ENCODE data around the gene VAV3.

VAV3 gene

GRCh38 chr1:107687849-107688753 is 276.9 kb downstream of the VAV3 start:
- WGBS, 2 experiments (ENCODE audit: insufficient coverage in 2 of 2) = 93 to 95% methylated on average over 7 to 9 of the region's 9 CpGs
- H3K27ac ChIP-seq (ENCODE audit: low read depth, low read length, severe bottlenecking) = no peak overlapping the region
- no peak overlapping the region for H3K4me3 ChIP-seq (ENCODE audit: extremely low read depth, insufficient read depth, low read length, poor library complexity, severe bottlenecking)

GRCh38 chr1:107683683-107684082 is 281.3 kb downstream of the VAV3 start:
- Histone ChIP-seq H3K4me1 (ENCODE audit: control insufficient read depth, insufficient read depth, low read length, poor library complexity, severe bottlenecking) (peaks cover 7% of the 10 kb centered on the region), H3K27ac (ENCODE audit: low read depth, low read length, severe bottlenecking) (no peak overlapping the region), H3K36me3 (ENCODE audit: control insufficient read depth, insufficient read depth, low read length) (no peaks in the 10 kb centered on the region), H3K9me3 (ENCODE audit: control insufficient read depth, low read length) (no peaks in the 10 kb centered on the region), H3K4me3 (ENCODE audit: extremely low read depth, insufficient read depth, low read length, poor library complexity, severe bottlenecking) (no peak overlapping the region)
- no CpG with 5 or more reads among the region's 2 CpGs for WGBS, 2 experiments (ENCODE audit: insufficient coverage in 2 of 2)

More at GRCh38 chr1:107687849-107688753, 276.9 kb downstream of the VAV3 start:
- peaks cover 11% of the 10 kb centered on the region for H3K4me1 ChIP-seq (ENCODE audit: control insufficient read depth, insufficient read depth, low read length, poor library complexity, severe bottlenecking)
- H3K36me3 ChIP-seq (ENCODE audit: control insufficient read depth, insufficient read depth, low read length) = no peaks in the 10 kb centered on the region
- H3K9me3 ChIP-seq (ENCODE audit: control insufficient read depth, low read length) = no peaks in the 10 kb centered on the region

DNA sequence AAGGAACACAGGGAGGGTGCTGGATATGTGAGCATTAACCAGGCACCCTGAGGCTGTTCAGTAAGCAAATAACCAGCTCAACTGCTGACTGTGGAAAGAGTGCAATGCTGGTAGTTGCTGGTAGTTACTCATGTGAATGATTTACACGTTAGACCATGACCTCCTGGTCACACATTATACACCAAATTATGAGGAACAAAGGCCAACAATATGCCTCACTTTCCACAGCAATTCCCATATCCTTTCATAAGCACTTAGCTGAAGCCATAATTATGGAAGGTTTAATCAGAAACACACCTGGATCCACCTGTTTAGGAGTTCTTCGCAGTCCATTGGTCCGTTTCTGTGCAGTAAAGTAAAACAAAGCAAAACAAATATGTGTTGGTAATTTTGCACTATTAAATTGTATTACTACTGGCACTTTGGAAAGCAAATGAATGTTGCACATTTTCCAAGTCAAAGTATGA is 281.8 kb downstream of the VAV3 start:
- WGBS, 2 experiments (ENCODE audit: insufficient coverage in 2 of 2) = no CpG with 5 or more reads among the region's 3 CpGs
- H3K27ac ChIP-seq (ENCODE audit: low read depth, low read length, severe bottlenecking) = no peak overlapping the region
- peaks cover 4% of the 10 kb centered on the region for H3K4me1 ChIP-seq (ENCODE audit: control insufficient read depth, insufficient read depth, low read length, poor library complexity, severe bottlenecking)
- no peaks in the 10 kb centered on the region for H3K9me3 ChIP-seq (ENCODE audit: control insufficient read depth, low read length)
- H3K36me3 ChIP-seq (ENCODE audit: control insufficient read depth, insufficient read depth, low read length) = no peaks in the 10 kb centered on the region
- no peak overlapping the region for H3K4me3 ChIP-seq (ENCODE audit: extremely low read depth, insufficient read depth, low read length, poor library complexity, severe bottlenecking)

- Histone ChIP-seq H3K4me1 (ENCODE audit: control insufficient read depth, insufficient read depth, low read length, poor library complexity, severe bottlenecking) (no peaks in the 10 kb centered on the region), H3K36me3 (ENCODE audit: control insufficient read depth, insufficient read depth, low read length) (no peaks in the 10 kb centered on the region), H3K4me3 (ENCODE audit: extremely low read depth, insufficient read depth, low read length, poor library complexity, severe bottlenecking) (no peak overlapping the region), H3K27ac (ENCODE audit: low read depth, low read length, severe bottlenecking) (no peak overlapping the region), H3K9me3 (ENCODE audit: control insufficient read depth, low read length) (no peaks in the 10 kb centered on the region)
- WGBS, 2 experiments (ENCODE audit: insufficient coverage in 2 of 2) = 100% methylated on average over 1 of the region's 1 CpG; no CpG with 5 or more reads in 1 of the 2 experiments
Measured at GRCh38 chr1:107682467-107682866, 282.5 kb downstream of the VAV3 start.

DNA sequence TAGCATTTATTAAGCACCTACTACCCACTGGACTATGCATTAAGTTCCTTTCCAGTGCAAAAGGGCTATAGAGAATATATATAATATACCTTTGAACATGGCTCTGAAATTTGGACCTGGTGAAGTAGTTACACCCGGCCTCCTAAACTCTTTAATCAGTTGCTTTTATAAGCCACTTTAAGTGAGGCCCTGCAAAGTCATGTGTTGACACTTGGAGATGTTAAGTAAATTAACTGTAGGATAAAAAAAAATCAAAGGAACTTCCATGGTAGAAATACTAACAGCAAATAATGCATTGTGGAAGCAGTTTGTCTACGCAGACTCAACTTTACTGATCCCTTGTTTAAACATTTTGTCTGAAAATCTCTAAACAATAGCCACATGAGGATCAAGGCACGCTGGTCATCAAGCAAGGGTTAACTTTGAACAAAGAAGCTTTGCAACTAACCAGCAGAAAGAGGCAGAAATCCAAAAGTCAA is 283.9 kb downstream of the VAV3 start:
- 86 to 100% methylated on average over 1 of the region's 3 CpGs for whole genome bisulfite sequencing, 2 experiments (ENCODE audit: insufficient coverage in 2 of 2)
- H3K27ac ChIP-seq (ENCODE audit: low read depth, low read length, severe bottlenecking) = no peak overlapping the region
- no peaks in the 10 kb centered on the region for H3K9me3 ChIP-seq (ENCODE audit: control insufficient read depth, low read length)
- no peaks in the 10 kb centered on the region for H3K36me3 ChIP-seq (ENCODE audit: control insufficient read depth, insufficient read depth, low read length)
- H3K4me3 ChIP-seq (ENCODE audit: extremely low read depth, insufficient read depth, low read length, poor library complexity, severe bottlenecking) = no peak overlapping the region
- no peaks in the 10 kb centered on the region for H3K4me1 ChIP-seq (ENCODE audit: control insufficient read depth, insufficient read depth, low read length, poor library complexity, severe bottlenecking)

DNA sequence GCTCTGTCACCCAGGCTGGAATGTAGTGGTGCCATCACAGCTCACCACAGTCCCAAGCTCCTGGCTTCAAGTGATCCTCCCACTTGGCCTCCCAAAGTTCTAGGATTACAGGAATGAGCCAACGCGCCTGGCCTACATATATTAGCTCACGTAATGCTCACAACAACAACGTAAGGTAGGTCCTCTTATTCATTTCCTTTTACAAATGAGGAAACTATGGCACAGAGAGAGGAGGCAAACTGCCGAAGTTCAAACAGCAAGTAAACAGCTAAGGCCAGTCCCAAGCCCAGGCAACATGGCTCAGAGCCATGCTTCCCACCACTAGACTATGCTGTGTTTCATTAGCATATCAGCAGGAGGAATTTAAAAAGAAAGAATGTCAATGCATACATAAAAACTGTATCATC is 284.4 kb downstream of the VAV3 start:
- Histone ChIP-seq H3K4me3 (ENCODE audit: extremely low read depth, insufficient read depth, low read length, poor library complexity, severe bottlenecking) (no peak overlapping the region), H3K27ac (ENCODE audit: low read depth, low read length, severe bottlenecking) (no peak overlapping the region), H3K4me1 (ENCODE audit: control insufficient read depth, insufficient read depth, low read length, poor library complexity, severe bottlenecking) (no peaks in the 10 kb centered on the region), H3K36me3 (ENCODE audit: control insufficient read depth, insufficient read depth, low read length) (no peaks in the 10 kb centered on the region), H3K9me3 (ENCODE audit: control insufficient read depth, low read length) (no peaks in the 10 kb centered on the region)
- 77 to 93% methylated on average over 3 to 5 of the region's 5 CpGs for WGBS, 2 experiments (ENCODE audit: insufficient coverage in 2 of 2)

GRCh38 chr1:107679411-107679953 is 285.5 kb downstream of the VAV3 start:
- no peak overlapping the region for H3K4me3 ChIP-seq (ENCODE audit: extremely low read depth, insufficient read depth, low read length, poor library complexity, severe bottlenecking)
- no CpG with 5 or more reads among the region's 2 CpGs for WGBS, 2 experiments (ENCODE audit: insufficient coverage in 2 of 2)
- no peaks in the 10 kb centered on the region for H3K4me1 ChIP-seq (ENCODE audit: control insufficient read depth, insufficient read depth, low read length, poor library complexity, severe bottlenecking)
- H3K27ac ChIP-seq (ENCODE audit: low read depth, low read length, severe bottlenecking) = no peak overlapping the region
- H3K36me3 ChIP-seq (ENCODE audit: control insufficient read depth, insufficient read depth, low read length) = no peaks in the 10 kb centered on the region
- H3K9me3 ChIP-seq (ENCODE audit: control insufficient read depth, low read length) = no peaks in the 10 kb centered on the region

DNA sequence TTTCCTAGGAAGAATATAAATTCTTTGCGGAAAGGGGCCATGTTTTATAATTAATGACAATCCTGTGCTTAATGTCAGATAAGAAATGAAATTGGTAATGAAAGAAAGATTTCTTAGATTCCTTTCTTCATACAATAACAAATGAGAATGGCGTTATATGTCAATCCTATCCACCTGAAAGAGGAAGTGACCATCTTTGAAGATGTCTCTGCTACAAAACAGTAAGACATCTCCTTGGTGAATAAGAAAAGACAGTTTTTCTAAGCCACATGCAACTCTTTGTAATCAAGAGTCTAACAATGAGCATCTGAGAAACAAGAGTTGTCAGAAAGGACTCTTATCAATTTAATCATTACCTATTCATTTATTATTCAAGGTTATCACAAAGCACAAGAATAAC is 286.0 kb downstream of the VAV3 start:
- WGBS, 2 experiments (ENCODE audit: insufficient coverage in 2 of 2) = no CpG with 5 or more reads among the region's 2 CpGs
- no peaks in the 10 kb centered on the region for H3K4me1 ChIP-seq (ENCODE audit: control insufficient read depth, insufficient read depth, low read length, poor library complexity, severe bottlenecking)
- no peaks in the 10 kb centered on the region for H3K9me3 ChIP-seq (ENCODE audit: control insufficient read depth, low read length)
- H3K36me3 ChIP-seq (ENCODE audit: control insufficient read depth, insufficient read depth, low read length) = no peaks in the 10 kb centered on the region
- no peak overlapping the region for H3K27ac ChIP-seq (ENCODE audit: low read depth, low read length, severe bottlenecking)
- H3K4me3 ChIP-seq (ENCODE audit: extremely low read depth, insufficient read depth, low read length, poor library complexity, severe bottlenecking) = no peak overlapping the region

- Histone ChIP-seq H3K27ac (ENCODE audit: low read depth, low read length, severe bottlenecking) (no peak overlapping the region), H3K4me3 (ENCODE audit: extremely low read depth, insufficient read depth, low read length, poor library complexity, severe bottlenecking) (no peak overlapping the region), H3K36me3 (ENCODE audit: control insufficient read depth, insufficient read depth, low read length) (no peaks in the 10 kb centered on the region), H3K4me1 (ENCODE audit: control insufficient read depth, insufficient read depth, low read length, poor library complexity, severe bottlenecking) (no peaks in the 10 kb centered on the region), H3K9me3 (ENCODE audit: control insufficient read depth, low read length) (no peaks in the 10 kb centered on the region)
- WGBS, 2 experiments (ENCODE audit: insufficient coverage in 2 of 2) = 69 to 100% methylated on average over 1 to 3 of the region's 3 CpGs
Measured at GRCh38 chr1:107677697-107678096, 287.3 kb downstream of the VAV3 start.

DNA sequence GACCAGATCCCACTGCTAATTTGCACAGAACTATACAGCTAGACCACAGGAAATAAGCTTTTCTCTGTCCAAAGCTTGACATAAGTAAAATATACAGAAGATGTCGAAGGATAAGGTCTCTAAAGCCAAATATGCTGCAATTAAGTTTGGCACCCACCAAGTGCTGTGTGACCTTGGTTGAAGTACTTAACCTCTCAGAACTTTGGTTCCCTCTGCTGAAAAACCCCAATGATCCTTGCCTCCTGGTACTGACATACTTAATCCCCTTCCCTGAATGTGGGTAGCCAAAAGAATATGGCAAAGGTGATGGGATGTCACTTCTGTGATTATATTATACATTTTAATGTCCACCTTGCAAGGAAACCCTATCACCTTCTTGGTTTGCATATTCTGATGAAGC is 290.5 kb downstream of the VAV3 start:
- Histone ChIP-seq H3K4me3 (ENCODE audit: extremely low read depth, insufficient read depth, low read length, poor library complexity, severe bottlenecking) (no peak overlapping the region), H3K36me3 (ENCODE audit: control insufficient read depth, insufficient read depth, low read length) (no peaks in the 10 kb centered on the region), H3K4me1 (ENCODE audit: control insufficient read depth, insufficient read depth, low read length, poor library complexity, severe bottlenecking) (no peaks in the 10 kb centered on the region), H3K27ac (ENCODE audit: low read depth, low read length, severe bottlenecking) (no peak overlapping the region), H3K9me3 (ENCODE audit: control insufficient read depth, low read length) (no peaks in the 10 kb centered on the region)
- 78 to 83% methylated on average over 1 of the region's 1 CpG for WGBS, 2 experiments (ENCODE audit: insufficient coverage in 2 of 2)

DNA sequence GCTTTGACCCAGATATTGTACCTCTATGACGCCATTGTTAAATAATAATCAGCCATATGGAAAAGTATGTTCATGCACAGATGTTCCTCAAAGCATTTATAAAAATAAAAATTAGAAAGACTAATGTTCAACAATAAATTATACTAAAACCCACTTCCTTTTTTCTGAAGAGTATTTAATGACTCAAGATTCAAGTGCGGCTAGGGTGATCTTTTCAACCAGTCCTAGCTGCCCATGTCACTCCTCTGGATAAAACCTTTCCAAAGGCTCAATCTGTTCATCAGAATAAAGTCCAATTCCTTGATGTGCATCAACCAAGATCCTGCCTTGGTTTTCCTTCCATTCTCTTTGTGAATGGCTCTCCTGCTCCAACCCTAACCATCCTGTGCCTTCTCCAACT is 292.0 kb downstream of the VAV3 start:
- Histone ChIP-seq H3K27ac (ENCODE audit: low read depth, low read length, severe bottlenecking) (no peak overlapping the region), H3K36me3 (ENCODE audit: control insufficient read depth, insufficient read depth, low read length) (no peaks in the 10 kb centered on the region), H3K4me3 (ENCODE audit: extremely low read depth, insufficient read depth, low read length, poor library complexity, severe bottlenecking) (no peak overlapping the region), H3K9me3 (ENCODE audit: control insufficient read depth, low read length) (no peaks in the 10 kb centered on the region), H3K4me1 (ENCODE audit: control insufficient read depth, insufficient read depth, low read length, poor library complexity, severe bottlenecking) (no peaks in the 10 kb centered on the region)
- WGBS, 2 experiments (ENCODE audit: insufficient coverage in 2 of 2) = 89 to 100% methylated on average over 1 of the region's 2 CpGs

Measured in mesodermal cell (in vitro differentiated cells).